ENCODE data around the gene TMPRSS3.

- no peak for TF ChIP-seq CTCF (IDR thresholded peaks at IDR 0.05)
- TF ChIP-seq HDAC2 (IDR thresholded peaks at IDR 0.05), result no peak
- TF ChIP-seq POLR2A (IDR thresholded peaks at IDR 0.05; ENCODE audit: low read length), result no peak
- no peak for TF ChIP-seq USF2 (IDR thresholded peaks at IDR 0.05)
- no peak for TF ChIP-seq CEBPB (IDR thresholded peaks at IDR 0.05)
- TF ChIP-seq BHLHE40 (IDR thresholded peaks at IDR 0.05; ENCODE audit: low read depth, low read length), result no peak
- no peak for TF ChIP-seq ELK1 (IDR thresholded peaks at IDR 0.05; ENCODE audit: low read depth, low read length)
- TF ChIP-seq MAX (IDR thresholded peaks at IDR 0.05), result no peak
- no peak for TF ChIP-seq JUN (IDR thresholded peaks at IDR 0.05)
- no peak for TF ChIP-seq RAD21 (conservative IDR thresholded peaks at IDR 0.05 in 1 of 2, IDR thresholded peaks at IDR 0.05 in 1 of 2)
- no peak for TF ChIP-seq JUNB (IDR thresholded peaks at IDR 0.05)
- no peak for TF ChIP-seq E2F6 (IDR thresholded peaks at IDR 0.05; ENCODE audit: borderline replicate concordance, low read depth)
- no peak for TF ChIP-seq EP300 (IDR thresholded peaks at IDR 0.05)
Observed at GRCh38 chr21:42443181-42443785, 47.4 kb upstream of the TMPRSS3 start.
